Measurements from ENCODE around the gene CCNYL1. TPM values are rescaled to one million over a fixed set of nuclear protein-coding genes. Genes with fewer than 3 reads are reported as not detected.

The CCNYL1 gene
- 25.7 TPM for total RNA-seq
- long read RNA-seq, transcript CCNYL1-201 (10 exons, 3,767 nt) = major isoform, 9 of 99 reads
- long read RNA-seq, partial matches to known transcripts = 2 of 99 reads
- long read RNA-seq, other reads (novel, unspliced or antisense) = 87 of 99 reads

DNA sequence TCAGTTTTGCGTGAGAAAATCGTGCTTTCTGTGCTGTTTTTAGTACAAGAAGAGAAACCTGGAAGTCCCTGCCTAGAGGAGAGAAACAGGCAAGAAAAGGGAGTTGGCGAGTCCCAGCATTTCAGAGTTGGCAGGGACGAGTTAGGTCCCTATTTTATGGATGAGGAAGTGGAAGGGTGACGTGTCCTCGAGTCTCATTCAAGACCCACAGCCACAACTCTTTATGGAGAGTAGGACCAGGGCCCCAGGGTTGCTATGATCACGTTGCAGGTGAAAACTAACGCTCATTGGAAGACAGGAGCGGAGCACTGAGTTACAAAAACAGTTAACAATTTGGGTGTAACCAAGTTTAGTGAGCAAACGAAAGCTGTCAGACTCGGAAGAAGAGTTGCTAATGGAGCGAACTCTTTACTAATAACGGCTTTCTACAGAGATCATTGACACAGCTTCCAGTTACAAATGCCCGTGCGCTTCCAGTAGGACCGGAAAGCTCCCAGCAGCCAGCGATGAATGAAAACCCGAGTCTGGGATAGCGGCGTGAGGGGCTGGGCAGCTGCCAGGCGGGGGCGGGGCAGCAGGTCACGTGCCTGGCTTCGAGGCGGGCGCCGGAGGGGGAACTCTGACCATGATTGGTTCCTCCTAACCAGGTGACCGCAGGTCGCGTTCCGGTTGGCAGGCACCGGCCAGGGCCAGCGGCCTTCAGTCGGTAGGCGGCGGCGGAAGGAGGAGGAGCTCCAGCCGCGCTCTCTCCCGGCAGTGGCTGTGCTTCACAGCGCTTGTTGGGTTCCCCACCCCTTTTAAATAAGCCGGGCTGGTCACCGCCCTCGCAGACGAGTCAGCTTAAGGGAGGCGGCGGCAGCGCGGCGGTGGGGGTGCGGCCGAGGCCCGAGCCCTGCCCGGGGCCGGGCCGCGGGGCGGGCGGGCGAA lies at the start of gene CCNYL1:
CCNYL1 (plus strand) TSS at position 827 of the 927 bp plus-strand sequence. CDS start 257 bp downstream, outside the sequence.
- ATAC-seq = peak; percentile 99
- Histone ChIP-seq H3K9me3 (no peaks in the 10 kb centered on the region), H3K27me3 (no peaks in the 10 kb centered on the region), H3K36me3 (peaks cover 4% of the 10 kb centered on the region), H3K4me1 (peaks cover 20% of the 10 kb centered on the region), H3K4me3 (peak within 1 kb of the TSS; percentile 99), H3K27ac (peak within 1 kb of the TSS; percentile 86)
- DNase-seq = peak; percentile 100
- intact Hi-C loops (cut with DNase I) = no loop called here
- TF ChIP-seq, protein P1, sequence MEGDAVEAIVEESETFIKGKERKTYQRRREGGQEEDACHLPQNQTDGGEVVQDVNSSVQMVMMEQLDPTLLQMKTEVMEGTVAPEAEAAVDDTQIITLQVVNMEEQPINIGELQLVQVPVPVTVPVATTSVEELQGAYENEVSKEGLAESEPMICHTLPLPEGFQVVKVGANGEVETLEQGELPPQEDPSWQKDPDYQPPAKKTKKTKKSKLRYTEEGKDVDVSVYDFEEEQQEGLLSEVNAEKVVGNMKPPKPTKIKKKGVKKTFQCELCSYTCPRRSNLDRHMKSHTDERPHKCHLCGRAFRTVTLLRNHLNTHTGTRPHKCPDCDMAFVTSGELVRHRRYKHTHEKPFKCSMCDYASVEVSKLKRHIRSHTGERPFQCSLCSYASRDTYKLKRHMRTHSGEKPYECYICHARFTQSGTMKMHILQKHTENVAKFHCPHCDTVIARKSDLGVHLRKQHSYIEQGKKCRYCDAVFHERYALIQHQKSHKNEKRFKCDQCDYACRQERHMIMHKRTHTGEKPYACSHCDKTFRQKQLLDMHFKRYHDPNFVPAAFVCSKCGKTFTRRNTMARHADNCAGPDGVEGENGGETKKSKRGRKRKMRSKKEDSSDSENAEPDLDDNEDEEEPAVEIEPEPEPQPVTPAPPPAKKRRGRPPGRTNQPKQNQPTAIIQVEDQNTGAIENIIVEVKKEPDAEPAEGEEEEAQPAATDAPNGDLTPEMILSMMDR (IDR thresholded peaks at IDR 0.05) = peak; percentile 14

DNA sequence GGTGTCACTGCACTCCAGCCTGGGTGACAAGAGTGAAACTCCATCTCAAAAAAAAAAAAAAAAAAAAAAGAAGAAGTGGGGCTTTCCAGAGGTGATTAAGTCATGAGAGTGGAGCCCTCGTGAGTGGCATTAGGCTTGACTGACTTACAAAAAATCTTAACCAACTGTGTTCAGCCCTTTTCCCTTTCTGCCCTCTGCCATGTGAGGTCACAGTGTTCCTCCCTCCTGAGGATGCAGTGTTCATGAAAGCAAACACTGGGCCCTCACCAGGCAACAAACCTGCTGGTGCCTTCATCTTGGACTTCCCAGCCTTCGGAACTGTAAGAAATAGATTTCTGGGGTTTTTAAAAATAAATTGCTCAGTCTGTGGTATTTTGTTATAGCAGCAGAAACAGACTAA lies 49.2 kb upstream of the CCNYL1 start:
- H3K27ac ChIP-seq = no peak overlapping the region
- no peaks in the 10 kb centered on the region for H3K4me1 ChIP-seq
- ATAC-seq (peak; percentile 86), DNase-seq (no peak)
- H3K36me3 ChIP-seq = no peaks in the 10 kb centered on the region
- no peaks in the 10 kb centered on the region for H3K9me3 ChIP-seq
- no peaks in the 10 kb centered on the region for H3K27me3 ChIP-seq
- intact Hi-C loops (cut with DNase I) = no loop called here
- no peak overlapping the region for H3K4me3 ChIP-seq
- TF ChIP-seq, protein P1 (IDR thresholded peaks at IDR 0.05) = no peak

DNA sequence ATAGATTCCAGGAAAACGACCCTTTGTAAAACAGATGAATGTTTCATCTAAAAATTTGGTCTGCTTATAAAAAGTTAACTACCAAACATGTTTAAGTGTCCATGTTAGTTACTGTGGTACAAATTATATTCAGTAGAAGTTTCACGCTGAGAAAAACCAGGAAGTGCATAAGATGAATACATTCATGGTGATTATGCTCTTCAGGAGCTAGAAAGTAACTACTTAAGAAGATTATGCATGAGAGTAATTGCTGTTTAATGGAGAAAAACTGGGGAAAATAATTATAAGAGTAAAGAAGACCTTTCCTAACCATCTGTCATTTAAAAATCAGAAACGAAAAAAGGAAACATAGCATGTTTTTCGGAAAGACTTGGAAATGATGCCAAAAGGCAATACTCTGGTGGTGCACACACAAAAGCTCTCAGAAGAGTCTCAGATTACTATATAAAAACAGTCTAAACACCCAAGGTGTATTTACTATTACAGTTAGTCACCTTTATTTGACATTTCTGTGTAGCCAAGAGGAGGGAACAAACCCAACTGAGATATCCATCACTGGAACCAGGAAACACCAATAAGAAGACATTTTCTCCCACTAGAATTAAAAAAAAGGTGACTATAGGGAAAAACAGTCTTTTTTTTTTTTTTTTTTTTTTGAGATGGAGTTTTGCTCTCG lies 47.4 kb upstream of the CCNYL1 start:
- Histone ChIP-seq H3K4me1 (no peaks in the 10 kb centered on the region), H3K27me3 (no peaks in the 10 kb centered on the region), H3K36me3 (no peaks in the 10 kb centered on the region), H3K4me3 (no peak overlapping the region), H3K27ac (no peak overlapping the region), H3K9me3 (no peaks in the 10 kb centered on the region)
- intact Hi-C loops (cut with DNase I) = no loop called here
- no peak for DNase-seq
- ATAC-seq = no peak
- TF ChIP-seq, protein P1 (IDR thresholded peaks at IDR 0.05) = no peak

DNA sequence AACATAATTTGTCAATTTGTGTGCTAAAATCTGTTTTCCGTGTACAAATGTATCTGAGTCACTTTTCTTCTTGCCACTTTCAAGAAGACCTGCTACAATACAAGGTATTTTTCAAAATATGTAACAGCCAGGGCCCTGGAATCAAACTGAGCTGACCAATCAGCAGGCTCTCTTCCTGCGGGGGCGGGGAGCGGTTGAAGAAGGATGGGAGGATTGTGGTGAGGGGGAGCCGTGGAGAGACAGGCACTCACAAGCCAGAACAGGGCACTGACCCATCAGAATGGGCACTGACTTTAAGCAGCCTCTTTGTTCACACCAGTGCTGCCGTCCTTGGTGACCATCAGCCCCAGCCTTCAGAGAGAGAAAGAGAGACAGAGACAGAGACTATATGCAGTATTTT lies 40.6 kb upstream of the CCNYL1 start:
- H3K27me3 ChIP-seq = no peaks in the 10 kb centered on the region
- intact Hi-C loops (cut with DNase I) = no loop called here
- H3K36me3 ChIP-seq = no peaks in the 10 kb centered on the region
- H3K4me1 ChIP-seq = no peaks in the 10 kb centered on the region
- TF ChIP-seq, protein P1 (IDR thresholded peaks at IDR 0.05) = no peak
- no peak for ATAC-seq
- no peak overlapping the region for H3K4me3 ChIP-seq
- no peak overlapping the region for H3K27ac ChIP-seq
- H3K9me3 ChIP-seq = no peaks in the 10 kb centered on the region
- DNase-seq = no peak

DNA sequence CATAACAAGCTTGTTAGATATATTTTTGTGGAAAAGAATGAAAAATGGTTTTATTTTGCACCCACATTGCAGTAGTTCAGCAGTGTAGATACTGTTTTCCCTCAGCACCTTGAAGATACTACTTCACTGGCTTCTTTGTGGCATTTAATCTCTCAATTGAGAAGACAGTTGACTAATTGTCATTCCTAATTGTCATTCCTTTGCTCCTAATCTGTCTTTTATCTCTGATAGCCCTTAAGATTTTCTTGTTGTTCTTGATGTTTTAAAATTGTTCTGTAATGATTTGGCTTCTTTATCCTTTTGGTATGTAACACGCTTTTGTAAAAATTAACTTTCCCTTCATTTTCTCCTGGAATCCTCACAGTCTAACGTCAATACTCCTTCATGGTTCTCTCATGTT lies 38.0 kb upstream of the CCNYL1 start:
- no peak for DNase-seq
- TF ChIP-seq, protein P1 (IDR thresholded peaks at IDR 0.05) = no peak
- no peaks in the 10 kb centered on the region for H3K27me3 ChIP-seq
- H3K4me1 ChIP-seq = no peaks in the 10 kb centered on the region
- ATAC-seq = no peak
- no peak overlapping the region for H3K27ac ChIP-seq
- H3K9me3 ChIP-seq = no peaks in the 10 kb centered on the region
- intact Hi-C loops (cut with DNase I) = no loop called here
- no peak overlapping the region for H3K4me3 ChIP-seq
- H3K36me3 ChIP-seq = no peaks in the 10 kb centered on the region
